Endodermal cell (in vitro differentiated cells): ENCODE results near the gene KCNE2. TPM values are rescaled to one million over a fixed set of nuclear protein-coding genes. Genes with fewer than 3 reads are reported as not detected.

ENCODE experiments used
- DNase-seq: peaks from one replicate; pipeline ENCODE4 v3.0.0-alpha.2; 2017
- H3K27ac ChIP-seq: 2 replicates; pipeline ENCODE4 v1.5.1; 2013; ENCODE audit warnings: mild to moderate bottlenecking, low read depth, low read length, moderate library complexity
- H3K27me3 ChIP-seq: 2 replicates; pipeline ENCODE4 v1.6.1; 2013; ENCODE audit warnings: mild to moderate bottlenecking, low read length, moderate library complexity; ENCODE audit not compliant: insufficient read depth, control insufficient read depth, poor library complexity, severe bottlenecking
- H3K36me3 ChIP-seq: 2 replicates; pipeline ENCODE4 v1.7.0; 2013; ENCODE audit warnings: mild to moderate bottlenecking, low read length, moderate library complexity; ENCODE audit not compliant: control insufficient read depth, insufficient read depth
- H3K4me1 ChIP-seq: one replicate; pipeline ENCODE4 v1.7.0; 2013; ENCODE audit warnings: low read length; ENCODE audit not compliant: control insufficient read depth, insufficient read depth
- H3K4me3 ChIP-seq: 2 replicates; pipeline ENCODE4 v1.5.1; 2013; ENCODE audit warnings: mild to moderate bottlenecking, low read length, moderate library complexity
- H3K9ac ChIP-seq: 2 replicates; pipeline ENCODE4 v1.6.1; 2013; ENCODE audit warnings: mild to moderate bottlenecking, low read length, moderate library complexity; ENCODE audit not compliant: poor library complexity, severe bottlenecking; ENCODE audit errors: extremely low read depth
- H3K9me3 ChIP-seq: 2 replicates; pipeline ENCODE4 v1.6.1; 2013; ENCODE audit warnings: mild to moderate bottlenecking, low read length, moderate library complexity; ENCODE audit not compliant: control insufficient read depth
- H3K27ac Mint-ChIP-seq: 2 replicates; pipeline ENCODE4 v1.8.0; 2020; ENCODE audit warnings: mixed read lengths
- H3K27me3 Mint-ChIP-seq: 2 replicates; pipeline ENCODE4 v1.8.0; 2021; ENCODE audit warnings: mild to moderate bottlenecking, mixed read lengths; ENCODE audit not compliant: insufficient read depth
- H3K36me3 Mint-ChIP-seq: 2 replicates; pipeline ENCODE4 v1.8.0; 2020; ENCODE audit warnings: low read depth, mixed read lengths
- H3K4me1 Mint-ChIP-seq: 2 replicates; pipeline ENCODE4 v1.8.0; 2020; ENCODE audit warnings: mixed read lengths
- H3K4me3 Mint-ChIP-seq: 2 replicates; pipeline ENCODE4 v1.8.0; 2020; ENCODE audit warnings: mild to moderate bottlenecking, moderate library complexity, mixed read lengths
- H3K9me3 Mint-ChIP-seq: 2 replicates; pipeline ENCODE4 v1.8.0; 2020; ENCODE audit warnings: mild to moderate bottlenecking, mixed read lengths
- CTCF ChIP-seq: fragments of 200-600 bp; sonication (generic); conservative IDR thresholded peaks from 2 replicates; pipeline ENCODE4 v1.5.0; 2021; ENCODE audit warnings: antibody characterized with exemption, mild to moderate bottlenecking
- WGBS, 2 experiments: methylation state at CpG; one replicate each; pipeline versions ENCODE4 v1.1.5 to v1.1.7; 2013; ENCODE audit warnings: missing lambda C conversion rate in 2 of 2, mixed read lengths in 1 of 2; ENCODE audit not compliant: insufficient coverage in 1 of 2, insufficient read length in 1 of 2; 5-methylcytosine and 5-hydroxymethylcytosine counted together
- total RNA-seq, 2 donors: library from RNA; stranded (reverse); fragmentation: NEBNext Ultra II Directional in 1 of 2; extraction: Animal tissue kit (Norgen Biotek cat#: 25700) in 1 of 2; gene quantifications; 2 replicates in 1 of 2; 3 replicates in 1 of 2; pipeline ENCODE4 v1.2.1, GENCODE V29; 2021

Gene KCNE2
- total RNA-seq, 2 donors from 2014 or later = 0.59 to 3.8 TPM

GRCh38 chr21:34330055-34330454, 33.8 kb upstream of the KCNE2 start:
- peak; percentile 55 for DNase-seq
- Mint-ChIP-seq H3K4me3 (no peak overlapping the region), H3K36me3 (no peaks in the 10 kb centered on the region), H3K4me1 (peaks cover 7% of the 10 kb centered on the region), H3K9me3 (peaks cover 10% of the 10 kb centered on the region), H3K27me3 (peaks cover 2% of the 10 kb centered on the region), H3K27ac (no peak overlapping the region)
- H3K27ac ChIP-seq = no peak overlapping the region
- H3K4me1 ChIP-seq = peaks cover 5% of the 10 kb centered on the region
- H3K9me3 ChIP-seq = no peaks in the 10 kb centered on the region
- no peaks in the 10 kb centered on the region for H3K27me3 ChIP-seq
- WGBS, 2 experiments = 94 to 95% methylated on average over 6 to 8 of the region's 8 CpGs
- TF ChIP-seq CTCF = peak; percentile 54
- no peak overlapping the region for H3K9ac ChIP-seq
- no peak overlapping the region for H3K4me3 ChIP-seq
- H3K36me3 ChIP-seq = no peaks in the 10 kb centered on the region

GRCh38 chr21:34331726-34332125, 32.1 kb upstream of the KCNE2 start:
- DNase-seq = no peak
- 93 to 100% methylated on average over 4 to 5 of the region's 5 CpGs for WGBS, 2 experiments
- H3K4me3 ChIP-seq = no peak overlapping the region
- TF ChIP-seq CTCF = no peak
- peaks cover 5% of the 10 kb centered on the region for H3K4me1 ChIP-seq
- no peaks in the 10 kb centered on the region for H3K27me3 ChIP-seq
- H3K36me3 ChIP-seq = no peaks in the 10 kb centered on the region
- peaks cover 10% of the 10 kb centered on the region for H3K9me3 Mint-ChIP-seq
- H3K36me3 Mint-ChIP-seq = no peaks in the 10 kb centered on the region
- H3K4me1 Mint-ChIP-seq = peaks cover 11% of the 10 kb centered on the region
- H3K9me3 ChIP-seq = no peaks in the 10 kb centered on the region
- no peak overlapping the region for H3K9ac ChIP-seq
- H3K4me3 Mint-ChIP-seq = no peak overlapping the region
- H3K27me3 Mint-ChIP-seq = no peaks in the 10 kb centered on the region
- no peak overlapping the region for H3K27ac Mint-ChIP-seq
- no peak overlapping the region for H3K27ac ChIP-seq

GRCh38 chr21:34332347-34332746, 31.5 kb upstream of the KCNE2 start:
- Mint-ChIP-seq H3K27ac (no peak overlapping the region), H3K9me3 (peaks cover 10% of the 10 kb centered on the region), H3K36me3 (no peaks in the 10 kb centered on the region), H3K4me3 (no peak overlapping the region), H3K27me3 (no peaks in the 10 kb centered on the region), H3K4me1 (peaks cover 11% of the 10 kb centered on the region)
- H3K4me1 ChIP-seq = peaks cover 5% of the 10 kb centered on the region
- H3K9ac ChIP-seq = no peak overlapping the region
- no peaks in the 10 kb centered on the region for H3K36me3 ChIP-seq
- H3K9me3 ChIP-seq = no peaks in the 10 kb centered on the region
- H3K27me3 ChIP-seq = no peaks in the 10 kb centered on the region
- no peak overlapping the region for H3K27ac ChIP-seq
- no peak for DNase-seq
- 95 to 96% methylated on average over 6 of the region's 6 CpGs for WGBS, 2 experiments
- TF ChIP-seq CTCF = no peak
- no peak overlapping the region for H3K4me3 ChIP-seq
